Right hindlimb (tissue), 1 donor: ENCODE measurements around the gene GPATCH11.

Source experiments
- DNase-seq: peaks from one replicate; pipeline ENCODE4 v3.0.0-alpha.2; 2018

The GPATCH11 gene

GRCh38 chr2:37109523-37109922, 25.2 kb downstream of the GPATCH11 start:
- DNase-seq: no peak

GRCh38 chr2:37110306-37111212, 26.2 kb downstream of the GPATCH11 start:
- DNase-seq: no peak

GRCh38 chr2:37111958-37112357, 27.6 kb downstream of the GPATCH11 start:
- no peak for DNase-seq

GRCh38 chr2:37117566-37117965, 33.2 kb downstream of the GPATCH11 start:
- DNase-seq: no peak

- DNase-seq: no peak
Observed at GRCh38 chr2:37119157-37119556, 34.8 kb downstream of the GPATCH11 start.

- DNase-seq: peak; percentile 42
Observed at GRCh38 chr2:37125416-37125815, 41.1 kb downstream of the GPATCH11 start.

GRCh38 chr2:37132914-37133313, 48.6 kb downstream of the GPATCH11 start:
- DNase-seq: no peak

- DNase-seq: no peak
Observed at GRCh38 chr2:37142546-37142945, 58.2 kb downstream of the GPATCH11 start.

GRCh38 chr2:37143974-37144373, 59.7 kb downstream of the GPATCH11 start:
- no peak for DNase-seq

- no peak for DNase-seq
Observed at GRCh38 chr2:37146062-37146461, 61.7 kb downstream of the GPATCH11 start.

- no peak for DNase-seq
Observed at GRCh38 chr2:37148325-37148724, 64.0 kb downstream of the GPATCH11 start.
